ENCODE results near the gene MATN4.

DNA sequence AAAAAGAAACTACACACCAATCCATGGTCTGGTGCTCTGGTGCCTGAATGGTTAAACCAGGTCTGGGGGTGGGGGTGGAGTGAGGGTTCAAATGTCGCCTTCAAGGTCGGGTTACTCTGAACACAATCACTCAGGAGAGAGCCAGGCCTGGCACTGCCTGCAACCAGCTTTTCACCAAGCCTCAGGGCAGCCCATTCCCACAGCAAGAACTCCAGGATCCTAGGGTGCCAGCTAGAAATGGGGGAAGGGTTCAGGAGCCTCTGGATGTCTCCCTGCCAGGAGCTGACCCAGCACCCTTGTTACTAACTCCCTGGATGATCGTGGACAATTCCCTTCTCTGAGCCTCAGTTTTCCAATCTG lies 33.5 kb upstream of the MATN4 start:
- TF ChIP-seq, protein P1, sequence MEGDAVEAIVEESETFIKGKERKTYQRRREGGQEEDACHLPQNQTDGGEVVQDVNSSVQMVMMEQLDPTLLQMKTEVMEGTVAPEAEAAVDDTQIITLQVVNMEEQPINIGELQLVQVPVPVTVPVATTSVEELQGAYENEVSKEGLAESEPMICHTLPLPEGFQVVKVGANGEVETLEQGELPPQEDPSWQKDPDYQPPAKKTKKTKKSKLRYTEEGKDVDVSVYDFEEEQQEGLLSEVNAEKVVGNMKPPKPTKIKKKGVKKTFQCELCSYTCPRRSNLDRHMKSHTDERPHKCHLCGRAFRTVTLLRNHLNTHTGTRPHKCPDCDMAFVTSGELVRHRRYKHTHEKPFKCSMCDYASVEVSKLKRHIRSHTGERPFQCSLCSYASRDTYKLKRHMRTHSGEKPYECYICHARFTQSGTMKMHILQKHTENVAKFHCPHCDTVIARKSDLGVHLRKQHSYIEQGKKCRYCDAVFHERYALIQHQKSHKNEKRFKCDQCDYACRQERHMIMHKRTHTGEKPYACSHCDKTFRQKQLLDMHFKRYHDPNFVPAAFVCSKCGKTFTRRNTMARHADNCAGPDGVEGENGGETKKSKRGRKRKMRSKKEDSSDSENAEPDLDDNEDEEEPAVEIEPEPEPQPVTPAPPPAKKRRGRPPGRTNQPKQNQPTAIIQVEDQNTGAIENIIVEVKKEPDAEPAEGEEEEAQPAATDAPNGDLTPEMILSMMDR (IDR thresholded peaks at IDR 0.05; ENCODE audit: insufficient read depth, low read length, poor library complexity, severe bottlenecking): no peak
- TF ChIP-seq EZH2phosphoT487 (conservative IDR thresholded peaks at IDR 0.05; ENCODE audit: low read length): no peak
